GM08714 (cell line): ENCODE data around the gene R3HDM2.
"Not testable (repeated sequence)": the region's sequence is repeated elsewhere in the genome, so short reads cannot be mapped to it uniquely, and the experiment has no call there.

ENCODE experiments used
- H3K4me3 ChIP-seq: fragments of 200-500 bp; sonication (Bioruptor generic); 2 replicates; pipeline ENCODE4 v1.5.1; 2014; ENCODE audit warnings: mild to moderate bottlenecking, low read length, inconsistent platforms
- ZNF274 ChIP-seq: IDR thresholded peaks from 2 replicates; pipeline ENCODE4 v1.6.1; 2012; ENCODE audit warnings: mild to moderate bottlenecking, low read depth, low read length

R3HDM2 gene

GRCh38 chr12:57278465-57279381 is 152.1 kb downstream of the R3HDM2 start:
- no peak overlapping the region for H3K4me3 ChIP-seq
- TF ChIP-seq ZNF274, result no peak

- no peak overlapping the region for H3K4me3 ChIP-seq
These were observed 153.8 kb downstream of the R3HDM2 start for GRCh38 chr12:57276935-57277563.

DNA sequence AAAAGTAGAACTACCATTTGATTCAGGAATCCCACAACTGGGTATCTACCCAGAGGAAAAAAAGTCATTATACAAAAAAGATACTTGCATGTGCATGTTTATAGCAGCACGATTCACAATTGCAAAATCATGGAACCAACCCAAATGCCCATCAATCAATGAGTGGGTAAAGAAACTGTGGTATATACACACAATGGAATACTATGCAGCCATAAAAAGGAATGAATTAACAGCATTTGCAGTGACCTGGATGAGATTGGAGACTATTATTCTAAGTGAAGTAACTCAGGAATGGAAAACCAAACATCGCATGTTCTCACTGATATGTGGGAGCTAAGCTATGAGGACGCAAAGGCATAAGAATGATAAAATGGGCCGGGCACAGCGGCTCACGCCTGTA is 154.6 kb downstream of the R3HDM2 start:
- H3K4me3 ChIP-seq, result not testable (repeated sequence)

More at GRCh38 chr12:57276935-57277563, 153.8 kb downstream of the R3HDM2 start:
- no peak for TF ChIP-seq ZNF274

DNA sequence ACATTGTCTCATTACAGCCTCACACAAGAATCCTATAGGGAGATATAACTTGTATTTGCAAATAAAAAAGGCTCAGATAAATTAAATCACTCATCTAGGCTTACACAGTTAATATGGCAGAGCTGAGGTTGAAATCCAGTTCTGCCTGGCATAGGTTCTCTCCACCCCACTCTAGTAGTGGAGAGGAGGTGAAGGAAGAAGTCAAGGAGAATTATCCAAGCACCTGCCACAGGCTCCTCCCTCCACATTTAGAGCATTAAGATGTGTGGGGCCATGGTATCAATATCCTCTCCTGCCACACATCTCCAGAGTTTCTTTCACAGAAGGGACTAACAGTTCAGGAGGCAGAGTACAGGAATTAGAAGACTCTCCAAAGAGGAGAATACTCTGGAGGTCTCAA is 157.3 kb downstream of the R3HDM2 start:
- TF ChIP-seq ZNF274, result no peak
- no peak overlapping the region for H3K4me3 ChIP-seq

- H3K4me3 ChIP-seq, result no peak overlapping the region
- no peak for TF ChIP-seq ZNF274
These were observed 158.3 kb downstream of the R3HDM2 start for GRCh38 chr12:57272337-57273151.

- H3K4me3 ChIP-seq, result no peak overlapping the region
- no peak for TF ChIP-seq ZNF274
These were observed 159.8 kb downstream of the R3HDM2 start for GRCh38 chr12:57270966-57271470.

DNA sequence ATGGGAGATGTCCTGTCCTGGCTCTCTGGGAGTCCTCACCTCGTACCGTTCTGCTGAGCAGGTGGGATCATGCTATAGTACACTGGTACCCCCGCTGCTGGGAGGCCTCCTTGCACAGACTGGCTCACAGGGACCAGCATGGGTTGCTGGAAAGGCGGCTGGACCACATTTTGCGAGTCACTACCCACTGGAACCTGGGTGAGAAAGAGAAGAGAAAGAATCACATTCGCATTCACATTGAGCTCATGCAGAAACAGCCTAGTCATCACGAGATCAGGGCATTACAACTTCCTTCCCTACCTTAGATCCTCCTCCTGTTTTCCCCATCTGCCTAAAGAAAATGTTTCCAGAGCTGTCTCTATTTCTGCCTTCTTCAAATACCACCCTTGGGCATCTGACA is 162.6 kb downstream of the R3HDM2 start:
- no peak for TF ChIP-seq ZNF274

DNA sequence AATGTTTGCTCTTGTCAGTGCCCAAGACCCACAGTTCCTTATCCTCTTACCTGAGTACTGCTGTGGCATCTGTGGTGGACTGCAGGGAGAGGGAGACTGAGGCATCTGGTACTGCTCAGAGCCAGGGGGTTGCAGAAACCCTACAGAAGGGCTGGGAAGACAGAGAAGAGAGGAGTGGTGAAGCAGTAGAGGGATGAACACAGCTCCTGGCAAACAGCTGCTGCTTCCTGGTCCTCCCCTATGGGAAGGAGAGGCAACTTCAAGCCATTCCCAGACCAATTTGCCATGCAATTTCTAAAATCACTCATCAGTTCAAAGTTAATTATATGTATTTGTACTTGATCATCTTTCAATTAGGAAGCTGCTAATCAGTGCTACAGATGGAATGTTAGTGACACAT is 164.2 kb downstream of the R3HDM2 start:
- TF ChIP-seq ZNF274, result no peak

More for the DNA sequence above, 162.6 kb downstream of the R3HDM2 start:
- H3K4me3 ChIP-seq, result no peak overlapping the region

DNA sequence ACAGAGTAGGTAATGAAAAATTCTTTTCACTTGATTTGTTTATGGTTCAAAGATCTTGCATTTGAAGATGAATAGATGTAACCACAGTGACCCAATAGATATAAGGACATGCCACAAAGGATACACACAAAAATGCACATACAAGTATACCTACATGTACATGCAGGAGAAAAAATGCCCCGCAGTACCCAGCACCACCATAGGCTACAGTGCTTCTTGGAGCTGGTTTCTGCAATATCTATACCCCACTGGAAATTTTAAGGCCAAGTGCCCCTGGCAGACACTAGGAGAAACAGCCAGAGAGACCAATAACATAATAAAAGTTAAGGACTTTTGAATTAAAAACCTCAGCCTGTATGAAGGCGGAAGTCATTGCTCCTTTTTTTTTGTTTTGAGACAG is 167.7 kb downstream of the R3HDM2 start:
- no peak for TF ChIP-seq ZNF274

More for the DNA sequence above, 164.2 kb downstream of the R3HDM2 start:
- no peak overlapping the region for H3K4me3 ChIP-seq

DNA sequence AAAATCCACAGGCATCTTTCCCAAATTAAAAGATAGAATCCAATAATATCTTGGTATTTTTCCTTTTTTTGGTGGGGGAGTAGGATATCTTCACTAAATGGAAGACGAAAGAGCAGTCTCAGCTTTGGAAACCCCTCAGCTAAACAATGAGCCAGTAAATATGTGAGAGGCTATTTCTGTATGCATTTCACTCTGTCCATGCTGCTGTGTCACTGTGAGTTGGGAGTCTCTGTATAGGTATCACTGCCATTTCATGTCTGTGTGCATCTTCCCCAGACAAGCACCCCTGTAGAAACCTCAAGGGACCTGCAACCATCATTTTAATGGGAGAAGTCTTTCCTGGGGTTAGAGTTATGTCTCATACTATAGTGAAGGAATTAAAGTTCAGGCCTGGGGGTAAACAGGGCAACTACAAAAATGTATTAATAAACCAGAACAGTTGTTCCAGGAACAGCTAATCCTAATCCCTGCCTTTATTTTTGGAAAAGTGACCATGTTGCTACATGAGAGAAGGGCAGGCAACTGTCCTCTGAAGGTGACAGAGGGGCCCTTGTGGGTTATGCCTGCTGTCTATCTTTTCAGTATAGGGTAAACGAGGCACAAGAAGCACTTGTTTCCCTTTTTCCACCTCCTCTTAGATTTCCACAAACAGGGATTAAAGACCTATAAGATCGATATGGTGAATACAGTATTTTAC is 168.6 kb downstream of the R3HDM2 start:
- TF ChIP-seq ZNF274, result no peak

More for the DNA sequence above, 167.7 kb downstream of the R3HDM2 start:
- H3K4me3 ChIP-seq, result no peak overlapping the region

GRCh38 chr12:57261428-57261865 is 169.4 kb downstream of the R3HDM2 start:
- H3K4me3 ChIP-seq, result no peak overlapping the region
- no peak for TF ChIP-seq ZNF274

More for the DNA sequence above, 168.6 kb downstream of the R3HDM2 start:
- H3K4me3 ChIP-seq, result no peak overlapping the region

DNA sequence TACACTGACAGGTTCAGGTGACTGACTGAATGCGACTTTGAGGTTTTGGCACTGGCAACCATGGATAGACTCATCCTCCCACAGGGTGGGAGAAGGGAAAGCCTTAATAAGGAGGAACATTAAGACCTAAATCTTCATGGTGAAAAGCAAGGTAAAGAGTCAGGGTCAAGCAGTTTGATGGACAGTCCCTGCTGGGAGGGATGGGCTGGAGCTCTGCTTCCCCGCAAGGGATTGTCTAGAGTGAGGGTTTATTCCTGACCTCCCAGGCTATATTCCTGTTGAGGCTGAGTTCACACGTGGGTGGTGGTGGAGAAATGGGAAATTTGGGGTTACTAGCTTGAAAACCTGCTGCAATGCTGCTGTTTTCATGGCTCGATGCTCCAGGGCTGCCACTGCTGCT is 170.5 kb downstream of the R3HDM2 start:
- no peak for TF ChIP-seq ZNF274
- H3K4me3 ChIP-seq, result no peak overlapping the region

- no peak for TF ChIP-seq ZNF274
- no peak overlapping the region for H3K4me3 ChIP-seq
These were observed 171.6 kb downstream of the R3HDM2 start for GRCh38 chr12:57258977-57259970.
